AG04450 (cell line): Measurements from ENCODE around the gene NTRK2. TPM values are rescaled to one million over a fixed set of nuclear protein-coding genes. Genes with fewer than 3 reads are reported as not detected.
"Not testable (repeated sequence)": the region's sequence is repeated elsewhere in the genome, so short reads cannot be mapped to it uniquely, and the experiment has no call there.

Experiments
- CTCF ChIA-PET: fragments of 300-600, 350-600 bp; formaldehyde crosslinking; extraction: SDS; loops from one replicate; lab custom pipeline; 2022; ENCODE audit warnings: antibody characterized with exemption, inconsistent platforms; lab: Charles Lee
- POLR2A ChIA-PET: fragments of 350-600 bp; formaldehyde crosslinking; extraction: SDS; loops from one replicate; lab custom pipeline; 2021; ENCODE audit warnings: antibody characterized with exemption, inconsistent platforms; lab: Yijun Ruan, JAX
- DNase-seq: peaks from one replicate; pipeline ENCODE4 v3.0.0-alpha.2; 2011; ENCODE audit warnings: low read depth, low spot score
- H3K27ac ChIP-seq: one replicate; pipeline ENCODE4 v1.5.1; 2012; ENCODE audit warnings: low read depth, low read length, control low read depth
- H3K27me3 ChIP-seq: one replicate; pipeline ENCODE4 v1.6.0; 2012; ENCODE audit warnings: low read length; ENCODE audit not compliant: control insufficient read depth, insufficient read depth
- H3K4me3 ChIP-seq: 2 replicates; pipeline ENCODE4 v1.5.1; 2011; ENCODE audit warnings: mild to moderate bottlenecking, low read depth, low read length, control low read depth
- H3K9me3 ChIP-seq: 2 replicates; pipeline ENCODE4 v1.5.1; 2012; ENCODE audit warnings: low read length; ENCODE audit not compliant: control insufficient read depth, insufficient read depth
- CTCF ChIP-seq: IDR thresholded peaks from 2 replicates; pipeline ENCODE4 v1.5.1; 2011; ENCODE audit warnings: low read depth, low read length, control low read depth, inconsistent platforms
- polyA plus RNA-seq: library from polyadenylated mRNA; depleted of rRNA; stranded (reverse); fragments of >200 nt; gene quantifications from 2 replicates; pipeline ENCODE4 v1.2.3, GENCODE V29; 2011

NTRK2 gene
- polyA plus RNA-seq, 1 experiment, result not detected

GRCh38 chr9:85061969-85062368 lies 392.4 kb downstream of the NTRK2 start:
- H3K4me3 ChIP-seq, result no peak overlapping the region
- H3K9me3 ChIP-seq, result peaks cover 21% of the 10 kb centered on the region
- POLR2A ChIA-PET, result no interaction called here

GRCh38 chr9:85062385-85063022 lies 393.0 kb downstream of the NTRK2 start:
- no peak overlapping the region for H3K4me3 ChIP-seq
- H3K27ac ChIP-seq, result no peak overlapping the region
- H3K27me3 ChIP-seq, result no peaks in the 10 kb centered on the region
- H3K9me3 ChIP-seq, result peaks cover 18% of the 10 kb centered on the region
- ChIA-PET CTCF (no interaction called here), POLR2A (no interaction called here)
- no peak for TF ChIP-seq CTCF
- no peak for DNase-seq

More at GRCh38 chr9:85061969-85062368, 392.4 kb downstream of the NTRK2 start:
- no peak for DNase-seq
- no peak overlapping the region for H3K27ac ChIP-seq
- TF ChIP-seq CTCF, result no peak
- CTCF ChIA-PET, result no interaction called here
- no peaks in the 10 kb centered on the region for H3K27me3 ChIP-seq

GRCh38 chr9:85064811-85065371 lies 395.4 kb downstream of the NTRK2 start:
- no peak for DNase-seq
- ChIA-PET POLR2A (no interaction called here), CTCF (no interaction called here)
- no peak for TF ChIP-seq CTCF
- no peak overlapping the region for H3K27ac ChIP-seq
- no peak overlapping the region for H3K4me3 ChIP-seq
- H3K9me3 ChIP-seq, result peaks cover 24% of the 10 kb centered on the region
- no peaks in the 10 kb centered on the region for H3K27me3 ChIP-seq

GRCh38 chr9:85067792-85068191 lies 398.3 kb downstream of the NTRK2 start:
- Histone ChIP-seq H3K27me3 (no peaks in the 10 kb centered on the region), H3K27ac (no peak overlapping the region), H3K9me3 (peaks cover 19% of the 10 kb centered on the region), H3K4me3 (no peak overlapping the region)
- CTCF ChIA-PET, result no interaction called here
- DNase-seq, result no peak
- POLR2A ChIA-PET, result no interaction called here
- TF ChIP-seq CTCF, result no peak

GRCh38 chr9:85069421-85069820 lies 399.9 kb downstream of the NTRK2 start:
- H3K9me3 ChIP-seq, H3K27me3 ChIP-seq, H3K4me3 ChIP-seq, CTCF ChIA-PET, DNase-seq, POLR2A ChIA-PET, H3K27ac ChIP-seq: not testable (repeated sequence)
